SKM-1 (cell line): ENCODE measurements around the gene F2RL2.
"Not testable (repeated sequence)": the region's sequence is repeated elsewhere in the genome, so short reads cannot be mapped to it uniquely, and the experiment has no call there.

Experiments
- DNase-seq: peaks from one replicate; lab custom pipeline; 2025; ENCODE audit not compliant: unreplicated experiment; lab: John Stamatoyannopoulos, UW

The F2RL2 gene

DNA sequence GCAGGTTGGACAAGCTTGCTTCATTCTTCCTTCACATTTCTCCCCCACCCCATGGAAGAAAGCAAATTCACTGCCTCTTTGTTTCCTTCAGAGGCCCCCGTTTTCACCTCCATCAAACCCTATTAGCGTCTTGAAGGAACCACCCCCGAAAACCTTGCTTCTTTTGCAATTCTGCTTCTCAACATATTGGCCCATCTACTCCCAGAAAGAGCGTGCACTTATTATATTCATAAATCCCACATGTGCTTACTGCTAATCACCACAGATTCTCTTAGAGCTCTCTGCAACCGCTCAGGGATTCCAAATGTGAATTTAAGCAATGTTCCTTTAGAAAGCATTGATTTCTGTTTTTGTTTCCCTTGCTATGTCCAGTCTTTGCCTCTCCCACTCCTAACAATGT is 1.1 kb downstream of the F2RL2 start:
- no peak for DNase-seq

GRCh38 chr5:76620166-76620565 is 3.0 kb downstream of the F2RL2 start:
- no peak for DNase-seq

GRCh38 chr5:76617675-76618074 is 5.5 kb downstream of the F2RL2 start:
- DNase-seq = no peak

- DNase-seq = no peak
Measured at GRCh38 chr5:76617229-76617628, 6.0 kb downstream of the F2RL2 start.

DNA sequence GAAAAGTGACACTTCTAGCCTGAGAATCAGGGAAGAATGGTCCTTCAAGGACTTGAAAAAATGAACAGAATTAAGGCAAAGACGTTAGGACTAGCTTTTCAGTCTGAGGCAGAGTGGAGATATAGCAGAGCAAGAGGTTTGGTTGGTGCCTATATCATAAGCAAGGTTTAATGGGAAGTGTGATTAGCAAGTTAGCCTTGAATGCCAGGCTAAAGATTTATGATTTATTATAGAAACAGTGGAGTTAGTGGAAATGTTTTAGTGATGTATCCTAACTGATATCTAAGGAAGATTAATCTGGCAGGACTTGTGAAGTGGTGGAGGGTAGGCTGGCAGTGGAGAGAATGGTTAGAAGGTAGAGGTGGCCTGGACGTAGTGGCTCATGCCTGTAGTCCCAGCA is 7.0 kb downstream of the F2RL2 start:
- no peak for DNase-seq

DNA sequence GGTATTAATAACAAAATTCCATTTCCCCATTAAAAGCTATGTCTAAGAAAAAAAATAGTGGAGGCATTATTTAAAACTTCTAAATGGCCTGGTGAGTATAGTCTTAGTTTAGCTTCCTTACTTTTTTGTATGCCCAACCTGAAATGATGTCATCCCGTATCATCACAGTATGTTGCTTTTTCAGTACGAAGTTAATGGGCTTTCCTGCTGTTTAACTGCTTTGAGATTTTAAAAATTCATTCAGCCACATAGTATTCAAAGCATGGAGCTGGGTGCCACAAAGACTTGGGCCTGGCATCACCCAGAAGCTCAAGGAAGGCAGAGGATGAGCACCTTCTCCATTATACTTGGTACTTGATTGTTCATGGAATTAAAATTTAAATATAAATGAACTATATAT is 7.4 kb downstream of the F2RL2 start:
- DNase-seq = no peak

DNA sequence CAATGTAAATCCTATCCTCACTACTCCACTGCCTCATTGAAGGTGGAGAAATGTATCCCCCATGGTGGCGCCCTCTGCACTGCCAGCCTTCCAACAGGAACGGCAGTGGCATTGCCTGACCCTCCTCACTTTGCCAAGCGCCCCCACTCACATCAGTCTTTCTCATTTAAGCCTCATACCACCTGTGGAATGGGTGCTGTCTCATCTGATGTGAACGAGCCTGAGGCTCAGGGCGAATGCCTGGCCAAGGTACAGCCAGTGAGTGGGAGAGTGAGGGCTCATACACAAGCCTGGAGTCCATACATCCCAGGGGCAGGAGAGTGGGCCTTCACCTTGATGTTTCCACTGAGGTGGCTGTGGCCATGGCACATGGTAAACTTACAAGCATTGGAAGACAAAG is 10.3 kb downstream of the F2RL2 start:
- DNase-seq = no peak

GRCh38 chr5:76610196-76610595 is 13.0 kb downstream of the F2RL2 start:
- DNase-seq = no peak

- no peak for DNase-seq
Measured at GRCh38 chr5:76608833-76609232, 14.4 kb downstream of the F2RL2 start.

- no peak for DNase-seq
Measured at GRCh38 chr5:76607353-76607871, 15.8 kb downstream of the F2RL2 start.

- no peak for DNase-seq
Measured at GRCh38 chr5:76606701-76607100, 16.5 kb downstream of the F2RL2 start.

DNA sequence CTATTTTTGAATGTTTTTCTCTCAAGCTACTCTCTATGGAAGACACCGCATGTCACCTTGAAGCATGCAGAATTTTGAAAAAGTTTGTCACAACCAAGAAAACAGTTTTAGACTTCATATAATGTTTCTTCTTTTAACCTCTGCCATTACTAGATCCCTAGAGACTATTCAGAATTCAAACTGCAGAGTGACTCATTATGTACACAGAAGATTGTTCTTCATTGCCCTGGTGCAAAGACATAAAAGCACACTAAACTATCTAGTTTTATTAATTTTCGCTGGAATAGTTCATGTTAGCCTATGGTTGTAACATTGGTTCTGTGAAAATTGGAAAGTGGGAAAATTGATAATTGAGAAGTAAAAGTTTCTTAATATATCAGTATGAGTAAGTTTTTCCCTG is 18.4 kb downstream of the F2RL2 start:
- DNase-seq = no peak

DNA sequence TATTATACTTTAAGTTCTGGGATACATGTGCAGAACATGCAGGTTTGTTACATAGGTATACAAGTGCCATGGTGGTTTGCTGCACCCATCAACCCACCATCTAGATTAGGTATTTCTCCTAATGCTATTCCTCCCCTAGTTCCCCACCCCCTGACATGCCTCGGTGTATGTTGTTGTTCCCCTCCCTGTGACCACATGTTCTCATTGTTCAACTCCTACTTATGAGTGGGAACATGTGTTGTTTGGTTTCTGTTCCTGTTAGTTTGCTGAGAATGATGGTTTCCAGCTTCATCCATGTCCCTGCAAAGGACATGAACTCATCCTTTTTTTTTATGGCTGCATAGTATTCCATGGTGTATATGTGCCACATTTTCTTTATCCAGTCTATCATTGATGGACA is 19.2 kb downstream of the F2RL2 start:
- not testable (repeated sequence) for DNase-seq

DNA sequence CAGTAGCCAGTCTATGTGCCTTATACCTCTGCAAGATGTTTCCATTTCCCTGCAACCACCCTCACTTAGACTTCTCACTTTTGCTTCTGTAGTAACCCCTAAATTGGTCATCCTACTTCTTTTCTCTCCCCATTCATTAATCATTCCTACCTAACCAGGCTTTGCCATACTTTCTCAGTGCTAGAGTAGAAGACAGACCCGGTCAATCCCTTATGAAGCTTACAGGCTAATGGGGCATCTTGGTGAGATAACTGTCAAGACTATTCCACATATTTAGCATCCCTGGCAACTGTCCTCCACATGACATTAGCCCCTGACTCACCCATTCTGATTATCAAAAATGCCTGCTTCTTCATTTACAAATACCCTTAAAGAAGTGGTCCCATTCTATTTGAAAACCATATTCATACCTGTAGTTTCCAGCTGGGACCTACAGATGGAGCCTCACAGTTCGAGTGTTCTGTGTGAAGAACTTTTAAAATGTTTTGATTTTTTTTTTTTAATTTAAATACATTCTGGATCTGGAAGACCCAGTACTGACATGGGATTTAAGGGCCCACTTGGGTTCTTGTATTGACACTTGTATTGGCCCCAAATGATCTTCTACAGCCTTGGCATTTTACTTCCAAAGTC is 21.0 kb downstream of the F2RL2 start:
- no peak for DNase-seq

DNA sequence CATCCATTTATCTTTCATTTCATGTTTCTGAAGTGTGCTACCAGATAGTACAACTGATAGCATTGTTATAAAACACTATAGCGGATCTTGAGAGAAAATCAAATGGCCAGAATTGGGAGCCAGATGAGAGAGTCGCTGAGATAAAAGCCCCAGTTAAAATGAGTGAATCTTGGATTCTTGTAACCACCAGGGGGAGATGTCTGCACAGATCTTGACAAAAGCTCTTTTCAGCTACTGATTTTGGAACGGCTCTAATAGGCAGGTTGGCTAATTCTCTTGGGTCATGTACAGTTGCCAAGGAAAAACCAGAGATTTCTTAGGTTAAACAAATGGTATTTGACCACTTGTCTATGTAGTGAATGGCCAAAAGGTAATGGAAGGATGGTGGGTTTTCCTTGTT is 21.7 kb downstream of the F2RL2 start:
- peak; percentile 9 for DNase-seq

DNA sequence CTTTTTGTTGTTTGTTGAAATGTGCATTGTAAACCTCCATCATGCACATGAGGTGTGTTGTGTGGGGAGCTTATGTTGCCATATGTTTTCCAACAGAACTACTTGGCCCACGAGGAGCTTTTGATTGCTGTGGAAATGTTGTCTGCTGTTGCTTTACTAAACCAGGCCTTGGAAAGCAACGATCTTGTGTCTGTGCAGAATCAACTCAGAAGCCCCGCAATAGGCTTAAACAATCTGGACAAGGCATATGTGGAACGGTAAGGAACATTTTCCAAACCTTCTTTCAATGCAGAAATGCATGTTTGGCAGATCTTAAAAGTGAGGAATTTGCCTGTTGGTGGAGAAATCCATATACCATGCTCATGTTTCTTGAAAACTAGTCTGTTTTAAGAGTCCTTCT is 22.5 kb downstream of the F2RL2 start:
- DNase-seq = no peak

- DNase-seq = no peak
Measured at GRCh38 chr5:76598531-76598930, 24.7 kb downstream of the F2RL2 start.

- DNase-seq = no peak
Measured at GRCh38 chr5:76595755-76596481, 27.3 kb downstream of the F2RL2 start.

DNA sequence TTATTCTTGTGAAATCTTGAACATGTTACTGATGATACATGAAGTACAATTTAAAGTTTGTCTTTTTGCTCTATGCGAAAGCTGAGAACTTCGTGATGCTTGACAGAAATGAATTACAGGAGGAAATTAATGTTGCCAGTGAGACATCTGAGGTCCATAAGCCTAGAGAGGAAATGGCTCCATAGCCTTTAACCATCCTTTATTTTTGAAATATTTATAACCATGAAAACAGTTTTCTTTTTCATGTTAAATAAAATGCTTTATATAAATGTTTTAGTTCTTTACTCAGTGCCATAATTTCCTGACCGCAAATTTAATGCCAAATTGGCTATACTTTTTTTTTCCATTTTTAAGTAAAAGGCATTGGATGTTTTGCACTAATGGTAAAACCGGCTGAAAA is 29.1 kb downstream of the F2RL2 start:
- no peak for DNase-seq

- DNase-seq = no peak
Measured at GRCh38 chr5:76592692-76593091, 30.5 kb downstream of the F2RL2 start.

- DNase-seq = no peak
Measured at GRCh38 chr5:76591366-76591765, 31.8 kb downstream of the F2RL2 start.

DNA sequence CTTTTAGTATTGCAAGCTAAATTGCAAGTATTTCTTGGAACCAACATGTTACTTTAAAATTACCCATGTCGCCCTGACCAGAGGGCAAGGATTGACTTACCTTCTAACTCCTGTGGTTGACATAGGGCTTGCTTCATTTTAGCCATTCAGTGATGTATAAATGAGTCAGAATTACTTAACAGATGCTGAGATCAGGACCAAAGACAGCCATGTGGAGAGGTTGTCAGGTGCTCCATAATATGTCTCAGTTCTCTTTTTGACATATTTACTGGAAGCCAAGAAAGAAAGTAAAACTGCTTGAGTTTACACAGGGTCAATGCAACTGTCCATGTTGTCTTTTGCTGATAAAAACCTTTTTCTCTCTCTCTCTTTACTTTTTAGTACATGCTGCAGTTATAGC is 33.2 kb downstream of the F2RL2 start:
- no peak for DNase-seq

DNA sequence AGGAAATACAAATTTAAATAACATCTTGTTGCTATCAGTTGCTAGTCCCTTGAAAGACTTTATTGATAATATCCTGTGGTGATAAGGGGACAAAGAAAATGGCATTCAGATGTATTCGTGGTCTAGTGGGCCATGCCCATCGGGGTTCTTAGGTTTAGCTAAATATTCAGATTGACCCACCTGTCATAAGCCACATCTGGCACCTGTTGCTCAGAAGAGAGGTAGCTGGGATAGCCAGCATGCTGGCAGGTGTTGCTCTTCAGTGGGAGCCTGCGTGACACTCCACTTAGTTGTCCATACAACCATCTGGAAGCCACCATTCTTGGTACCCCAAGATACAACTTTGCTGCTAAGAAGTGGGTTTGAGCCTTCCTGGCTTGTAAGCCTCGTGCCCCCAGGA is 36.7 kb downstream of the F2RL2 start:
- no peak for DNase-seq
